ENCODE data around the gene ZNF385B. TPM values are rescaled to one million over a fixed set of nuclear protein-coding genes. Genes with fewer than 3 reads are reported as not detected.

Gene ZNF385B
- polyA plus RNA-seq, 1 donor from 2014 or later = 0.31 TPM

GRCh38 chr2:179720173-179720772 lies 141.1 kb downstream of the ZNF385B start:
- Histone ChIP-seq H3K4me3 (ENCODE audit: low read length) (no peak overlapping the region), H3K36me3 (ENCODE audit: insufficient read depth, low read length) (no peaks in the 10 kb centered on the region), H2AFZ (ENCODE audit: low read depth, low read length) (no peak overlapping the region), H3K27ac (ENCODE audit: low read length) (no peak overlapping the region), H3K27me3 (ENCODE audit: insufficient read depth, low read depth, low read length) (no peaks in the 10 kb centered on the region), H3K79me2 (replicated peaks; ENCODE audit: insufficient read depth, low read length) (no peaks in the 10 kb centered on the region), H3K9ac (ENCODE audit: low read length) (no peak overlapping the region), H3F3A (ENCODE audit: insufficient read depth, low read length, poor library complexity, severe bottlenecking) (no peaks in the 10 kb centered on the region), H3K9me2 (ENCODE audit: insufficient read depth, low read length) (no peaks in the 10 kb centered on the region), H3K4me2 (ENCODE audit: low read length) (no peak overlapping the region), H3K9me3 (ENCODE audit: low read length) (no peaks in the 10 kb centered on the region), H4K20me1 (ENCODE audit: insufficient read depth) (no peaks in the 10 kb centered on the region)
- TF ChIP-seq EZH2 (IDR thresholded peaks at IDR 0.05; ENCODE audit: borderline replicate concordance, insufficient read depth, low read length, poor library complexity, severe bottlenecking) = no peak
- no peak for TF ChIP-seq MXI1 (conservative IDR thresholded peaks at IDR 0.05; ENCODE audit: poor library complexity, severe bottlenecking)
- no peak for TF ChIP-seq RAD21 (conservative IDR thresholded peaks at IDR 0.05)
- TF ChIP-seq REST (IDR thresholded peaks at IDR 0.05; ENCODE audit: borderline replicate concordance) = no peak
- no peak for TF ChIP-seq SMC3 (conservative IDR thresholded peaks at IDR 0.05; ENCODE audit: poor library complexity)
- TF ChIP-seq TAF1 (IDR thresholded peaks at IDR 0.05; ENCODE audit: low read depth) = no peak

GRCh38 chr2:179715871-179716270 lies 145.5 kb downstream of the ZNF385B start:
- Histone ChIP-seq H3F3A (ENCODE audit: insufficient read depth, low read length, poor library complexity, severe bottlenecking) (no peaks in the 10 kb centered on the region), H2AFZ (ENCODE audit: low read depth, low read length) (no peak overlapping the region), H3K9me3 (ENCODE audit: low read length) (no peaks in the 10 kb centered on the region), H3K36me3 (ENCODE audit: insufficient read depth, low read length) (no peaks in the 10 kb centered on the region), H3K79me2 (replicated peaks; ENCODE audit: insufficient read depth, low read length) (no peaks in the 10 kb centered on the region), H3K27me3 (ENCODE audit: insufficient read depth, low read depth, low read length) (no peaks in the 10 kb centered on the region), H3K4me2 (ENCODE audit: low read length) (no peak overlapping the region), H4K20me1 (ENCODE audit: insufficient read depth) (no peaks in the 10 kb centered on the region), H3K9me2 (ENCODE audit: insufficient read depth, low read length) (no peaks in the 10 kb centered on the region), H3K9ac (ENCODE audit: low read length) (no peak overlapping the region), H3K4me3 (ENCODE audit: low read length) (no peak overlapping the region), H3K27ac (ENCODE audit: low read length) (no peak overlapping the region)
- TF ChIP-seq EZH2 (IDR thresholded peaks at IDR 0.05; ENCODE audit: borderline replicate concordance, insufficient read depth, low read length, poor library complexity, severe bottlenecking) (no peak), RAD21 (conservative IDR thresholded peaks at IDR 0.05) (no peak), CTCF (IDR thresholded peaks at IDR 0.05; ENCODE audit: poor library complexity, severe bottlenecking) (no peak), MXI1 (conservative IDR thresholded peaks at IDR 0.05; ENCODE audit: poor library complexity, severe bottlenecking) (no peak), POLR2AphosphoS5 (IDR thresholded peaks at IDR 0.05) (no peak), REST (IDR thresholded peaks at IDR 0.05; ENCODE audit: borderline replicate concordance) (no peak), EP300 (conservative IDR thresholded peaks at IDR 0.05; ENCODE audit: poor library complexity, severe bottlenecking) (no peak), TAF1 (IDR thresholded peaks at IDR 0.05; ENCODE audit: low read depth) (no peak), SMC3 (conservative IDR thresholded peaks at IDR 0.05; ENCODE audit: poor library complexity) (no peak)

All from neural cell (in vitro differentiated cells).